Activated CD4-positive, alpha-beta T cell treated with anti-CD3 and anti-CD28 coated beads, Interleukin-2, Interleukin-6, amounts not matched to agents 100 ng/mL and 50 ng/mL, durations not matched to agents 16 hours and 8 hours (primary cell): ENCODE measurements around the gene DUSP5.
"Not testable (repeated sequence)": the region's sequence is repeated elsewhere in the genome, so short reads cannot be mapped to it uniquely, and the experiment has no call there.

ENCODE experiments used
- DNase-seq: peaks from one replicate; pipeline ENCODE4 v3.0.0-alpha.2; 2020

DUSP5 gene

GRCh38 chr10:110497438-110498086, at the start of gene DUSP5:
DUSP5 (plus strand) TSS chr10:110497907; CDS start chr10:110498122, 215 bp downstream.
- peak; percentile 98 for DNase-seq

GRCh38 chr10:110448682-110449418, 48.9 kb upstream of the DUSP5 start:
- DNase-seq, result peak; percentile 40

GRCh38 chr10:110455446-110455845, 42.3 kb upstream of the DUSP5 start:
- DNase-seq, result peak; percentile 42

GRCh38 chr10:110456046-110456445, 41.7 kb upstream of the DUSP5 start:
- no peak for DNase-seq

- no peak for DNase-seq
These were observed 41.1 kb upstream of the DUSP5 start for GRCh38 chr10:110456523-110457091.

- DNase-seq, result no peak
These were observed 39.9 kb upstream of the DUSP5 start for GRCh38 chr10:110457851-110458250.

GRCh38 chr10:110458266-110458920, 39.3 kb upstream of the DUSP5 start:
- no peak for DNase-seq

- no peak for DNase-seq
These were observed 38.1 kb upstream of the DUSP5 start for GRCh38 chr10:110459600-110459999.

GRCh38 chr10:110460111-110460809, 37.4 kb upstream of the DUSP5 start:
- DNase-seq, result peak; percentile 37

- DNase-seq, result no peak
These were observed 36.6 kb upstream of the DUSP5 start for GRCh38 chr10:110461088-110461487.

GRCh38 chr10:110461530-110461929, 36.2 kb upstream of the DUSP5 start:
- no peak for DNase-seq

- no peak for DNase-seq
These were observed 35.3 kb upstream of the DUSP5 start for GRCh38 chr10:110462166-110463095.

- not testable (repeated sequence) for DNase-seq
These were observed 29.4 kb upstream of the DUSP5 start for GRCh38 chr10:110468258-110468657.

- DNase-seq, result not testable (repeated sequence)
These were observed 27.2 kb upstream of the DUSP5 start for GRCh38 chr10:110470541-110470940.

- DNase-seq, result no peak
These were observed 26.1 kb upstream of the DUSP5 start for GRCh38 chr10:110471566-110472139.

GRCh38 chr10:110474017-110474416, 23.7 kb upstream of the DUSP5 start:
- no peak for DNase-seq

- no peak for DNase-seq
These were observed 22.9 kb upstream of the DUSP5 start for GRCh38 chr10:110474826-110475225.

- DNase-seq, result no peak
These were observed 21.8 kb upstream of the DUSP5 start for GRCh38 chr10:110475722-110476515.

- no peak for DNase-seq
These were observed 18.0 kb upstream of the DUSP5 start for GRCh38 chr10:110479710-110480109.

GRCh38 chr10:110480387-110480786, 17.3 kb upstream of the DUSP5 start:
- no peak for DNase-seq

- no peak for DNase-seq
These were observed 15.8 kb upstream of the DUSP5 start for GRCh38 chr10:110481919-110482318.
